Esophagus squamous epithelium (tissue), 5 donors: ENCODE results near the gene PTPN2. TPM values are rescaled to one million over a fixed set of nuclear protein-coding genes. Genes with fewer than 3 reads are reported as not detected.

Experiments used
- DNase-seq: peaks from one replicate; lab custom pipeline; 2025; lab: John Stamatoyannopoulos, UW
- H3K27ac ChIP-seq, 4 donors: fragments of 200-600 bp; sonication (generic); one replicate each; pipeline ENCODE4 v1.5.1; 2016 to 2019; ENCODE audit warnings: mild to moderate bottlenecking in 1 of 4
- H3K27me3 ChIP-seq, 4 donors: fragments of 200-600 bp; sonication (generic); 1 replicate in 3 of 4; 2 replicates in 1 of 4; pipeline versions ENCODE4 v1.5.1 to v1.6.0; 2017 to 2021; ENCODE audit warnings: antibody characterized with exemption in 1 of 4
- H3K36me3 ChIP-seq, 3 donors: fragments of 200-600 bp; sonication (generic); one replicate each; pipeline ENCODE4 v1.5.1; 2016 to 2019
- H3K4me1 ChIP-seq, 3 donors: fragments of 200-600 bp; sonication (generic); one replicate each; pipeline ENCODE4 v1.5.1; 2017 to 2019
- H3K4me3 ChIP-seq, 4 donors: fragments of 200-600 bp; sonication (generic); 1 replicate in 3 of 4; 2 replicates in 1 of 4; pipeline ENCODE4 v1.5.1; 2016 to 2019; ENCODE audit warnings: mild to moderate bottlenecking in 2 of 4, moderate library complexity in 1 of 4
- H3K9me3 ChIP-seq, 3 donors: fragments of 200-600 bp; sonication (generic); one replicate each; pipeline ENCODE4 v1.5.1; 2016 to 2019
- CTCF ChIP-seq, 6 experiments: fragments of 450-650 bp in 4 of 6; fragments of 200-600 bp in 2 of 6; sonication (generic) in 2 of 6; IDR thresholded peaks; one replicate each; pipeline ENCODE4 v1.5.1; 2016 to 2019; ENCODE audit warnings: antibody characterized with exemption in 6 of 6, mild to moderate bottlenecking in 4 of 6, moderate library complexity in 4 of 6
- POLR2A ChIP-seq, 4 donors: fragments of 450-650 bp; IDR thresholded peaks; one replicate each; pipeline ENCODE4 v1.6.1; 2017; ENCODE audit warnings: antibody characterized with exemption in 4 of 4, mild to moderate bottlenecking in 4 of 4, moderate library complexity in 3 of 4
- WGBS, 2 donors: methylation state at CpG; one replicate each; pipeline ENCODE4 v1.1.5; 2018; 5-methylcytosine and 5-hydroxymethylcytosine counted together
- intact Hi-C: fragments of 100-400 bp; cut with DNase I; formaldehyde crosslinking; loops from one replicate; pipeline ENCODE4 v1.15.0; 2022
- total RNA-seq, 4 donors: library from RNA; depleted of rRNA; stranded (reverse); fragments of >200 nt; gene quantifications; one replicate each; pipeline ENCODE4 v1.1.0, GENCODE V29; 2016
- donor health status: DM: yes; HTN: yes; CAD: no.

Gene PTPN2
- total RNA-seq, 4 donors from 2014 or later = 31.8 to 37.9 (median 33.4) TPM

GRCh38 chr18:12911929-12912703 lies 28.1 kb upstream of the PTPN2 start:
- intact Hi-C loops = no loop called here
- H3K27ac ChIP-seq = no peak overlapping the region
- 73 to 82% methylated on average over 3 to 9 of the region's 75 CpGs for WGBS, 2 donors
- no peak for DNase-seq
- peaks cover 0 to 19% (median 0%) of the 10 kb centered on the region in 3 donors for H3K4me1 ChIP-seq
- TF ChIP-seq POLR2A (IDR thresholded peaks at IDR 0.05) (no peak), CTCF (IDR thresholded peaks at IDR 0.05) (no peak)
- peaks cover 0 to 42% (median 0%) of the 10 kb centered on the region in 4 donors for H3K27me3 ChIP-seq
- H3K36me3 ChIP-seq = no peaks in the 10 kb centered on the region
- peaks cover 0 to 8% (median 0%) of the 10 kb centered on the region in 3 donors for H3K9me3 ChIP-seq
- peak overlapping the region in 2 of 4 donors; percentile 37 to 60 for H3K4me3 ChIP-seq

DNA sequence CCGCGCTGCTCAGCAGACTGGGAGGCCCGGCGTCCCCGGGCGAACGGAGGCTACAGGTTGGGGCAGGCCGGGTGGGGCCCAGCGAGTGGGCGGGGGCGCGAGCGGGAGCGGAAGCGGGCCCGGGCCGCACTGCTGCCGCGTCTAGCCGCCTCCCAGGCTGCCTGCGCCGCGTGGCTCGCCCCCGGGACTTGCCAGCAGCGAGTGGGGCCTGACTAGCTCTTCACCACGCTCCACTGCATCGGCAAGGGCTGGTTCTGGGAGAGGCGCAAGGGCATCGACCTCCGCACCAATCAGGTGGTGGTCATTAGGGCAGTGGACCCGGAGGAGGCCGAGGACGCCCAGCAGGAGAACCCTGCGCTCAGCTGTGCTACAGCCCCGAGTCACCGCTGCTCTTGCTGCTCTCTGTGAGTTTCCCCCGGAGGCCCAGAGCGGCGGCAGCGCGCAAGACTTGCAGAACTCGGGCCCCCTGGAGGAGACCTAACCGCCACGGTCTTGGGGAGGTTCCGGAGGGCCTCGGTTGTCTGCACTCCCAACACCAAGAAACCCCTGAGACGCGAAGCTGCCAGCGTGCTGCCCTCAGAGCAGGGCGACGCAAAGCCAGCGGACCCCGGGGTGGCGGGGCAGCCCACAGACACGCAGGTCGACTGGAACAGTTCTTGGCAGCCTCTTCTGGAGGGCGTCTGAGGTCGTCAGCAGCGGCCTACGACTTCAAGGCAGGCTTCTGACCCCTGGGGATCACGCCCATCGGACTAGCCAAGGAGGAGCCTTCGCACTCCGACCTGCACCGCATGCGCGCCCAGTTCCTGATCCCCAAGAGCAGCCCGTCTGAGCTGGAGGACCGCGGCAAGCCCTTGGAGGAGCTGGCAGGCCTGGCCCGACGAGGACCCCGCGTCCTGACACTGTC lies 27.2 kb upstream of the PTPN2 start:
- H3K27ac ChIP-seq = no peak overlapping the region
- intact Hi-C loops = no loop called here
- 11 to 24% methylated on average over 4 to 6 of the region's 75 CpGs for WGBS, 2 donors
- TF ChIP-seq POLR2A (IDR thresholded peaks at IDR 0.05) = no peak
- TF ChIP-seq CTCF (IDR thresholded peaks at IDR 0.05) = no peak
- no peak for DNase-seq
- peaks cover 0 to 51% (median 0%) of the 10 kb centered on the region in 4 donors for H3K27me3 ChIP-seq
- H3K36me3 ChIP-seq = no peaks in the 10 kb centered on the region
- H3K4me1 ChIP-seq = peaks cover 0 to 20% (median 0%) of the 10 kb centered on the region in 3 donors
- peaks cover 0 to 8% (median 0%) of the 10 kb centered on the region in 3 donors for H3K9me3 ChIP-seq
- H3K4me3 ChIP-seq = peak overlapping the region in 3 of 4 donors; percentile 37 to 60 (median 39)

DNA sequence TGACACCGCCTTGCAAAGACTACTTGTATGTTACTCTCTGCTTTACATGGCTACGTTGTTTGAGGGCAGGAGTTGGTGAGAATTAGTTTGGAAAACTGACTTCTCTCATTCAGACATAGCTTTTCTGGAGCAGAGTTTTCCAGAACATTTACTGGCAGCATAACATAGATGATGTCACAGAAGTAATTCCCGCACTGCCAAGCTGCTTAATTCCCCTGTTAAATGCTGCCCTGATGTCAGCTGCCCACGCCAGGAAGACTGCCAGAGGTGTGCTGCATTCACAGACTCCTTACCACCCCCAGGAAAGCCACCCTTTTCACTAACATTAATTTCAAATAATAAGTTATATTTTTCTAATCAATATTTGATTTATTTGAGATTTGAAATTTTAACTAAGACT lies 24.7 kb upstream of the PTPN2 start:
- no peak for TF ChIP-seq CTCF (IDR thresholded peaks at IDR 0.05)
- TF ChIP-seq POLR2A (IDR thresholded peaks at IDR 0.05) = no peak
- Histone ChIP-seq H3K36me3 (no peaks in the 10 kb centered on the region), H3K4me3 (no peak overlapping the region), H3K4me1 (peaks cover 0 to 20% (median 0%) of the 10 kb centered on the region in 3 donors), H3K27me3 (peaks cover 0 to 54% (median 0%) of the 10 kb centered on the region in 4 donors), H3K9me3 (peaks cover 0 to 8% (median 0%) of the 10 kb centered on the region in 3 donors), H3K27ac (no peak overlapping the region)
- intact Hi-C loops = no loop called here
- WGBS, 2 donors = 60 to 61% methylated on average over 4 of the region's 4 CpGs
- no peak for DNase-seq

DNA sequence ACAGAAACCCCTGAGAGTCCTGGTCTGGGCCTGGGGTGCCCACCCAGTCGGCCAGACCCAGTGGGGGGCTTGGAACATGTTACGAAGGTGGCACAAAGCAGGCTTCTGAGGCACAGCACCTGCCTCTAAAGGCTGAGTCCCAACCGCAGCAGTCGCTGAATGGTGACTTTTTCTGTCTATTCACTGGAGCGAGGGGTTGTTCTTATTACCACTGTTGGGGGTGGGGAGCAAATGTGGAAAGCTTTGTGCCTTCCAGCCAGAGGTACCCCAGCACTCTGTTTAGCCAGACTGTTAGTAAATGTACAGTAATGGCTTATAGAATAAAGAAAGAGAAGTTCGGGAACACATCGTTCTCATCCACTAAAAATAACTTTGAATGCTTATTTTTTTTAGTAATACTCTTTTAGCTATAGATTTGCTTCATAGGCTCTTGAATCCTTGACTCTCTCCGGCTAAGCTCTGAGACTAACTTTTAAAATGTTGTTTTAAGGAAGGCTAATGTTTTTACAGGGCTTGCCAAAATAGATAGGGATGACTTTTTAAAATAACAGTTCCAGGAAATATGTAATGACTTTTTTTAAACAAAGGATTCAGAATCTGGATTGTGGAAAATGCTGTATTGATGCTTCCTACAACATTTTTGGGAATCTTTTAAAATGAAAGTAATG lies 23.4 kb upstream of the PTPN2 start:
- Histone ChIP-seq H3K27ac (peak overlapping the region in 2 of 4 donors; percentile 9 to 42), H3K27me3 (peaks cover 0 to 49% (median 0%) of the 10 kb centered on the region in 4 donors), H3K9me3 (peaks cover 0 to 8% (median 0%) of the 10 kb centered on the region in 3 donors), H3K36me3 (no peaks in the 10 kb centered on the region), H3K4me1 (peaks cover 0 to 20% (median 0%) of the 10 kb centered on the region in 3 donors), H3K4me3 (peak overlapping the region in 1 of 4 donors; percentile 10)
- TF ChIP-seq POLR2A (IDR thresholded peaks at IDR 0.05) (no peak), CTCF (IDR thresholded peaks at IDR 0.05) (no peak)
- intact Hi-C loops = no loop called here
- DNase-seq = no peak
- WGBS, 2 donors = 50 to 51% methylated on average over 7 of the region's 8 CpGs
